AG10803 (cell line): ENCODE measurements around the gene OTULINL.
"Not testable (repeated sequence)": the region's sequence is repeated elsewhere in the genome, so short reads cannot be mapped to it uniquely, and the experiment has no call there.

Source experiments
- DNase-seq: peaks from one replicate; pipeline ENCODE4 v3.0.0; 2010; ENCODE audit warnings: low read depth
- H3K4me3 ChIP-seq: 2 replicates; pipeline ENCODE4 v1.5.1; 2011; ENCODE audit warnings: mild to moderate bottlenecking, low read length, control low read depth
- CTCF ChIP-seq: conservative IDR thresholded peaks from 2 replicates; pipeline ENCODE4 v1.5.1; 2011; ENCODE audit warnings: mild to moderate bottlenecking, low read length, control low read depth, inconsistent platforms

Gene OTULINL

DNA sequence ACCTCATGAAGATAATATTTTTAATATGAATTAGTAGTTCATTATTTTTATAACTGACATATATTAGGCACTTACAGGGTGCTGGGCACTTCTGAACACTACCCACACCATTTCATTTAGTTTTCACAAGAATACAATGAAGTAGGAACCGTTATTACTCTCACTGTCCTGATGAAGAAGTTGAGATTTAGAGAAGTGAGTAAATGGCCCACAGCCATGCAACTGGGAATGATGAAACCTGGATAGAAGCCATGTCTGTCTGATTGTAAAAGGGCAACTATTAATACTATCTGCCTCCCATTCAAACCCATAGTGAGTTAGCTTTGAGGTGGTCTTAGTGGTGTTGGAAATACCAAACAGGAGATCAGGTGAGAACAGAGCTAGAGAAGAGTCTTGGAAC, 29.6 kb upstream of the OTULINL start:
- no peak for TF ChIP-seq CTCF

DNA sequence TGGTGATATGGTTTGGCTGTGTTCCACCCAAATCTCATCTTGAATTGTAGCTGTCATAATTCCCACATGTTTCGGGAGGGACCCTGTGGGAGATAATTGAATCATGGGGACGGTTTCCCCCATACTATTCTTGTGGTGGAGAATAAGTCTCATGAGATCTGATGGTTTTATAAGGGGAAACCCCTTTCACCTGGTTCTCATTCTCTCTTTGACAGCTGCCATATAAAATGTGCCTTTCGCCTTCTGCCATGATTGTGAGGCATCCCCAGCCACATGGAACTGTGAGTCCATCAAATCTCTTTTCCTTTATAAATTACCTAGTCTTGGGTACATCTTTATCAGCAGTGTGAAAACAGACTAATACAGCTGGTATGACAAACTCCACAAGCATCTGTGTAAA, 27.3 kb upstream of the OTULINL start:
- DNase-seq, H3K4me3 ChIP-seq: not testable (repeated sequence)

More for the DNA sequence above, 29.6 kb upstream of the OTULINL start:
- DNase-seq: no peak
- no peak overlapping the region for H3K4me3 ChIP-seq

DNA sequence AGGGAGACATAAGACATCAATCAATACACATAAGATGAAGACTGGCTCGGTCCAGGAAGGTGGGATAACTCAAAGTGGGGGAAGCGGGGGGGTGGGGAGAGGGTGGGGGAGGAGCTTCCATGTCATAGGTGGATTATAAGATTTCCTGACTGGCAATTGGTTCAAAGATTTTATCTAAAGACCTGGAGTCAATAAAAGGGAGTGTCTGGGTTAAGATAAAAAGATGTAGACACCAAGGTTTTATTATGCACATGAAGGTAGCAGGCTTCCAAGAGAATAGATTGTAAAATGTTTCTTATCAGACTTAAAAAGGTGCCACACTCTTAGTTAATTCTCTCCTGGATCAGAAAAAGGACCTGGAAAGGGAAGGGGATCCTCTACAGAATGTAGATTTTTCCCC, 25.6 kb upstream of the OTULINL start:
- DNase-seq: no peak
- no peak for TF ChIP-seq CTCF
- H3K4me3 ChIP-seq: no peak overlapping the region

DNA sequence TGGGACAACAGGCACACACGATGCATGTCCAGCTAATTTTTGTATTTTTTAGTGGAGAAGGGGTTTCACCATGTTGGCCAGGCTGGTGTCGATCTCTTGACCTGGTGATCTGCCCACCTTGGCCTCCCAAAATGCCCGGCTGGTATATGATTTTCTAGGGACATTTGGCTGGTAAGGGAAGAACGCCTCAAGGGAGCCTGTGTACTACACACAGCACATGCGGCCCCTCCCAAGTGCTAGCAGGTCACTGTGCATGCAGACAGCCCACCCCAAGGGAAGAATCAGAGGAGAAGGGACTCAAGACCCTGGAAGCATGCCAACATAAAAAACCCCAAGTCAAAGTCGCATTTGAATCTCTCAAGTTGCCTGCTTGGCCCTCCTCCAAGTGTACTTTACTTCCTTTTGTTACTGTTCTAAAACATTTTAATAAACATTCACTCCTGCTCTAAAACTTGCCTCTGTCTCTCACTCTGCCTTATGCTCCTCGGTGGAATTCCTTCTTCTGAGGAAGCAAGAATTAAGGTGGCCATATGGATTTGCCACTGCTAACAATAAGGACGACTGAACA, 24.3 kb upstream of the OTULINL start:
- H3K4me3 ChIP-seq: no peak overlapping the region
- no peak for TF ChIP-seq CTCF
- no peak for DNase-seq

- no peak for TF ChIP-seq CTCF
- no peak overlapping the region for H3K4me3 ChIP-seq
- no peak for DNase-seq
These were observed 23.7 kb upstream of the OTULINL start for GRCh38 chr5:14557791-14558415.

GRCh38 chr5:14560091-14560595, 21.4 kb upstream of the OTULINL start:
- no peak overlapping the region for H3K4me3 ChIP-seq
- TF ChIP-seq CTCF: no peak
- DNase-seq: no peak

DNA sequence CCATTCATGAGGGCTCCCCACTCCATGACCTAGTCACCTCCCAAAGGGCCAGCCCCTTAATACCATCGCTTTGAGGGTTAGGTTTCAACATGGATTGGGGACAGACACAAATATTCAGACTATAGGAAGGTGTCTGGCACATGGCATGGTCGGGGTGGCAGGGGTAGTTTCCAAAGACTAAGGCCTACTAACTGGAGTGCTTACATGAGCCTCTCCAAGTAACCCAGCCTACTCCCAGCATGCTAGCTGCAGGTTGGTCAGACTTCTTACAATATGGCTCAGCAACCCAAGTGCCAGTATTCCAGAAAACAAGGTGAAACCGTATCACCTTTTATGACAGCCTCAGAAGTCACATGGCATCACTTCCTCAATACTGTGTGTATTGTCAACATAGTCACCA, 19.9 kb upstream of the OTULINL start:
- no peak overlapping the region for H3K4me3 ChIP-seq

More for the DNA sequence above, 19.9 kb upstream of the OTULINL start:
- no peak for TF ChIP-seq CTCF
- DNase-seq: no peak
